ENCODE data around the gene RBMY1B.
"Not testable (repeated sequence)": the region's sequence is repeated elsewhere in the genome, so short reads cannot be mapped to it uniquely, and the experiment has no call there.

Gene RBMY1B

GRCh38 chrY:21511038-21511437, at the start of gene RBMY1B:
Gene RBMY1B, plus strand, starts transcription at chrY:21511338. Its CDS starts 2,013 bp downstream, at chrY:21513351.
- not testable (repeated sequence) for FAIRE-seq

- FAIRE-seq, result not testable (repeated sequence)
Observed at GRCh38 chrY:21462915-21463314, 48.2 kb upstream of the RBMY1B start.

GRCh38 chrY:21482967-21483366, 28.2 kb upstream of the RBMY1B start:
- no peak for FAIRE-seq

- not testable (repeated sequence) for FAIRE-seq
Observed at GRCh38 chrY:21534579-21534978, 23.4 kb downstream of the RBMY1B start, which contains the start of gene RBMY1A1. Gene RBMY1A1, plus strand, starts transcription at chrY:21534879. Its CDS starts 2,013 bp downstream, at chrY:21536892.

GRCh38 chrY:21559316-21559984, 48.3 kb downstream of the RBMY1B start:
- FAIRE-seq, result peak; percentile 84

Measured in islet of Langerhans (tissue), 1 donor.